ENCODE measurements around the gene BMPR1B.

The BMPR1B gene

DNA sequence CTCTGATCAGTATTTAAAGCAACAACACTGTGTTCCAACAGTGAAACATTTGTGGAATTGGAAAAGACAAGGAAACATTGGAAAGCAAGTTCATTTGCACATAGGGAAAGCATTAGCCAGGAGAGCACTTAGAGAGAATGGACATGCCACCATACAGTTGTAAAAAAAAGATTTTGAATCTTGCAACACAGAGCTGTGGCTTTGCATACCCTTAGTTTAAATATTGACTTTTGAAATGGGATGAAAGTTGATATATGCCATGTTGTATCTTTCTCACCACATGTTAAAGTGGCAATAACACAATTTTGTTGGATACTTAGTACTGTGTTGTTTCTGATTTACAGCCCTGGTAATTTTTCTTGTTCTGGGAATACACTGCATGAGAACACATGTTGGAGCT lies 208.1 kb downstream of the BMPR1B start:
- H3K27ac ChIP-seq, result no peak overlapping the region
- no peak for TF ChIP-seq ZFX (IDR thresholded peaks at IDR 0.05; ENCODE audit: borderline replicate concordance)
- no peak for TF ChIP-seq CTCF (IDR thresholded peaks at IDR 0.05)

DNA sequence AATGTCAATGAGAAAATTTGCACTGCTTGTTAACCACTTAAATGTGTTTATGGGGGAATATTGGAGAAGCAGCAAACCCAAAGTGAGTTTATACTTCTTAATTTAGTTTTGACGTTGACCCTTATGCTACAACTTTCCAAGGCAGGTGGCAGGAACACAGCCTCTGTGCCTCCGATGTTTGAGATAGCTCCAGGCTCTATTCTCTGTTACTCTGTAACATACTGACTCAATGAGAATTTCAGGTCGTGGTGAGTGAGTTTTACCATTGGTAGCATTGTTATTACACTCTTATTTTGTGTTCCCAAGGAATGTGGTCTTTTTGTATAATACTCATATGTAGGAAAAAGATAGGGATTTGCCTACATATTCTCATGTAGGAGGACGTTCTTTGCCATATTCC lies 210.7 kb downstream of the BMPR1B start:
- no peak for TF ChIP-seq CTCF (IDR thresholded peaks at IDR 0.05)
- no peak for TF ChIP-seq ZFX (IDR thresholded peaks at IDR 0.05; ENCODE audit: borderline replicate concordance)
- H3K27ac ChIP-seq, result no peak overlapping the region

DNA sequence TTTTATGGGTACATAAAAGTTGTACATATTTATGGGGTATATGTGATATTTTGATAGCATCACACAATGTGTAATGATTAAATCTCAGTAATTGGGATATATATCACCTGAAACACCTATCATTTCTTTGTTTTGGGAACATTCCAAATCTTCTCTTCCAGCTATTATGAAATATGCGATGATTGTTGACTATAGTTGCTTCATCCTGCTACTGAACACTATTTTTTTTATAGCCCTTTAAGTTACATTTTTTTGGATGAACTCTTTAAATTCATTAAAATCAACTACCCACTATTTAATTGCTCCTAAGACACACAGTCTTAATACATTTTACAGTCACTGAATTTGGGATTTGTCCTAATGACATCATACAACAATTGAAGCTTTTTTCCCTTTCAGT lies 212.9 kb downstream of the BMPR1B start:
- TF ChIP-seq CTCF (IDR thresholded peaks at IDR 0.05) (no peak), ZFX (IDR thresholded peaks at IDR 0.05; ENCODE audit: borderline replicate concordance) (no peak)

GRCh38 chr4:94974773-94975172 lies 217.0 kb downstream of the BMPR1B start:
- no peak overlapping the region for H3K27ac ChIP-seq
- TF ChIP-seq CTCF (IDR thresholded peaks at IDR 0.05) (no peak), ZFX (IDR thresholded peaks at IDR 0.05; ENCODE audit: borderline replicate concordance) (no peak)

More for the DNA sequence above, 212.9 kb downstream of the BMPR1B start:
- H3K27ac ChIP-seq, result no peak overlapping the region

DNA sequence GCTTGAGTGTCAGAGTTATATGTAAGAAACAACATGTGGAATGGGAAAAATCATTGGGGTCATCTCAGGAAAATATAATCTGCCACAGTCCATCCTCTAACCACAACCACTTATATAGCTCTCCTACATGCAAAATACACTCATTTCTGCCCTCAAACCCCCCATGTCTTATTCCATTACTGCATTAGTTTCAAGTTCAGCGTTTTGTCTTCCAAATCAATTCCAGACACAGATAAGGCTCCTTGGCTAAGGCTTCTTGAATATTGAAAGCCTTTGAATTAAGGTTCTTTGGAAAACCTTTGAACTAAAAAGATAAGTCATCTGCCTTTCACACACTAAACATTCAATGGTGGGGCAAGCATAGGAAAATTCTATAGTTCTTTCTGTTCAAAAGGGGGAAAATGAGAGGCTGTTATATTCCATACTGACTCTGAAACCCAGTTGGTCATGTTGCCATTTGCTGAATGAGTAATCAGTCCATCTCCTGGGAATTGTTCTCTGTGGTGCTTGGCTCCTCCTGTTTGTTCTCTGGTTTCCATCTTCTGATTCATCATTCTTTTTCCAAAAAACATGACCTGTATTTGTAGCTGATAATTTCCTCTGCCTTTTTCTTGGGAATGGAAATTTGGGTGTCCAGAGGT lies 218.7 kb downstream of the BMPR1B start:
- TF ChIP-seq ZFX (IDR thresholded peaks at IDR 0.05; ENCODE audit: borderline replicate concordance) (no peak), CTCF (IDR thresholded peaks at IDR 0.05) (no peak)
- no peak overlapping the region for H3K27ac ChIP-seq

- H3K27ac ChIP-seq, result no peak overlapping the region
- TF ChIP-seq ZFX (IDR thresholded peaks at IDR 0.05; ENCODE audit: borderline replicate concordance) (no peak), CTCF (IDR thresholded peaks at IDR 0.05) (no peak)
Observed at GRCh38 chr4:94978904-94979303, 221.1 kb downstream of the BMPR1B start.

DNA sequence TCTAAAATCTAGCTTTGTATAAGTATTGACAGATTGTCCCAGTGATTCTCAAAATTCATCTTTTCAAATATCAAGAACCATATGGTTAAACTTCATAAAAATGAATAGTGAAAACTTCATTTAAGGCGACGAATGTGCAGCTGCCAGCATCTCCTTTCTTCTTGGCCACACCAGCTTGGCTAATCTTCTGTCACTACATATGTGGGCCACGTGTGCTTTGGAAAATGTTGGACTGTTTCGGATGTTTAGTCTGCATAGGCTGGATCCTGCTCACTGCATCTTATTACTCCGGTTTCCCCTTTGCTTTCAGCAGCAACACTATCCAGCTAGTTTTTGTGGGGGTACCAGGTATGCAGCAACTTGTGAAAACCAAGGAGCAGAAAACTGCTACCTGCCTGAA lies 221.9 kb downstream of the BMPR1B start:
- TF ChIP-seq CTCF (IDR thresholded peaks at IDR 0.05), result no peak
- TF ChIP-seq ZFX (IDR thresholded peaks at IDR 0.05; ENCODE audit: borderline replicate concordance), result no peak
- H3K27ac ChIP-seq, result no peak overlapping the region
